ENCODE data around the gene YAP1. TPM values are rescaled to one million over a fixed set of nuclear protein-coding genes. Genes with fewer than 3 reads are reported as not detected.

Gene YAP1
- polyA plus RNA-seq, 2 of the 4 experiments (the other 2 are of a cell fraction), result 40.4 to 48.0 TPM

- no peak for FAIRE-seq
- H3K4me3 ChIP-seq, result no peak overlapping the region
- no peak for ATAC-seq
- 85% methylated on average over 1 of the region's 1 CpG for WGBS (ENCODE audit: missing lambda C conversion rate)
- no peak overlapping the region for H3K27ac ChIP-seq
- H3K4me2 ChIP-seq, result no peak overlapping the region
- DNase-seq (ENCODE audit: low read depth in 1 of 2, low spot score in 1 of 2), result no peak
- CTCF ChIA-PET, result no interaction called here
- no peaks in the 10 kb centered on the region for H3K9me3 ChIP-seq
- POLR2A ChIA-PET, result no interaction called here
- peaks cover 16% of the 10 kb centered on the region for H3K4me1 ChIP-seq
- no peak for TF ChIP-seq MYC (IDR thresholded peaks at IDR 0.05; ENCODE audit: borderline replicate concordance, low read length)
- TF ChIP-seq PBX3 (IDR thresholded peaks at IDR 0.05), result no peak
- no peak for TF ChIP-seq POLR2A (IDR thresholded peaks at IDR 0.05; ENCODE audit: low read length)
- no peak for TF ChIP-seq CBX8 (IDR thresholded peaks at IDR 0.05)
- TF ChIP-seq CHD4 (IDR thresholded peaks at IDR 0.05; ENCODE audit: borderline replicate concordance), result no peak
- no peak for TF ChIP-seq ZC3H11A (IDR thresholded peaks at IDR 0.05)
- TF ChIP-seq GATA3 (IDR thresholded peaks at IDR 0.05; ENCODE audit: borderline replicate concordance), result no peak
- TF ChIP-seq HES2 (IDR thresholded peaks at IDR 0.05), result no peak
- no peak for TF ChIP-seq CBX2 (IDR thresholded peaks at IDR 0.05; ENCODE audit: borderline replicate concordance, low read depth)
- no peak for TF ChIP-seq E2F6 (IDR thresholded peaks at IDR 0.05; ENCODE audit: borderline replicate concordance, low read depth)
- no peak for TF ChIP-seq EP300 (IDR thresholded peaks at IDR 0.05)
- TF ChIP-seq HDAC2 (IDR thresholded peaks at IDR 0.05), result no peak
- TF ChIP-seq RFX5 (IDR thresholded peaks at IDR 0.05), result no peak
- TF ChIP-seq CTCF (IDR thresholded peaks at IDR 0.05), result no peak
- no peak for TF ChIP-seq EHF (CRISPR knock-in tag; IDR thresholded peaks at IDR 0.05)
- no peak for TF ChIP-seq ZFP36 (IDR thresholded peaks at IDR 0.05; ENCODE audit: borderline replicate concordance, partially characterized antibody)
Measured at GRCh38 chr11:102266099-102266498, 155.9 kb downstream of the YAP1 start.

- Histone ChIP-seq H3K4me1 (peaks cover 16% of the 10 kb centered on the region), H3K27ac (peak overlapping the region; percentile 48 to 85; a peak in 4 of 6 replicates), H3K9me3 (no peaks in the 10 kb centered on the region), H3K4me3 (peak overlapping the region; percentile 51), H3K4me2 (peak overlapping the region; percentile 88)
- FAIRE-seq (no peak), DNase-seq (ENCODE audit: low read depth in 1 of 2, low spot score in 1 of 2) (peak; percentile 24 to 40), ATAC-seq (peak; percentile 58 to 63; a peak in 5 of 6 replicates)
- no peak for TF ChIP-seq PBX3 (IDR thresholded peaks at IDR 0.05)
- TF ChIP-seq HEYL (CRISPR knock-in tag; IDR thresholded peaks at IDR 0.05), result no peak
- TF ChIP-seq NFE2L2 (conservative IDR thresholded peaks at IDR 0.05; ENCODE audit: low read length), result no peak
- TF ChIP-seq CHD4 (IDR thresholded peaks at IDR 0.05; ENCODE audit: borderline replicate concordance), result no peak
- no peak for TF ChIP-seq CHD2 (IDR thresholded peaks at IDR 0.05; ENCODE audit: low read length, partially characterized antibody)
- no peak for TF ChIP-seq RARB (CRISPR knock-in tag; IDR thresholded peaks at IDR 0.05)
- no peak for TF ChIP-seq SREBF2 (IDR thresholded peaks at IDR 0.05)
- TF ChIP-seq SMC3 (IDR thresholded peaks at IDR 0.05), result no peak
- no peak for TF ChIP-seq BCL3 (IDR thresholded peaks at IDR 0.05)
- TF ChIP-seq KDM5A (IDR thresholded peaks at IDR 0.05), result no peak
- TF ChIP-seq FOSL2 (IDR thresholded peaks at IDR 0.05), result no peak
- no peak for TF ChIP-seq FOSL2 (CRISPR knock-in tag; IDR thresholded peaks at IDR 0.05)
- TF ChIP-seq CTCF (IDR thresholded peaks at IDR 0.05), result no peak
- no peak for TF ChIP-seq RFX5 (IDR thresholded peaks at IDR 0.05)
- no peak for TF ChIP-seq KDM1A (IDR thresholded peaks at IDR 0.05; ENCODE audit: low read depth)
- TF ChIP-seq CEBPB (IDR thresholded peaks at IDR 0.05), result no peak
- no peak for TF ChIP-seq JUN (IDR thresholded peaks at IDR 0.05)
- no peak for TF ChIP-seq RCOR1 (IDR thresholded peaks at IDR 0.05; ENCODE audit: low read depth, low read length)
- TF ChIP-seq BHLHE40 (IDR thresholded peaks at IDR 0.05; ENCODE audit: low read depth, low read length), result no peak
- no peak for TF ChIP-seq ZC3H11A (IDR thresholded peaks at IDR 0.05)
- WGBS (ENCODE audit: missing lambda C conversion rate), result 10% methylated on average over 5 of the region's 5 CpGs
- POLR2A ChIA-PET, result interaction anchor here (0.9 kb wide), 1 partner anchor 353 kb away, joined by 3 read pairs; the partner anchor contains the start of gene CEP126
- CTCF ChIA-PET, result interaction anchor here (1.2 to 4.4 kb wide), 6 partner anchors 8 to 405 kb away, joined by 3 to 33 read pairs (median 8); partner anchors contain the start of gene YAP1
Measured at GRCh38 chr11:102267609-102268008, 157.4 kb downstream of the YAP1 start.
